Ovary (tissue), 9 donors: ENCODE results near the gene BAG3. TPM values are rescaled to one million over a fixed set of nuclear protein-coding genes. Genes with fewer than 3 reads are reported as not detected.

Experiments used
- DNase-seq, 5 donors: peaks; one replicate each; pipeline ENCODE4 v3.0.0-alpha.2; 2019 to 2020
- H3K27ac ChIP-seq, 2 donors: fragments of 200-600 bp; one replicate each; pipeline versions ENCODE4 v1.5.1 to v1.8.0; 2019 to 2022
- H3K27me3 ChIP-seq: fragments of 200-600 bp; one replicate; pipeline ENCODE4 v1.8.0; 2022
- H3K36me3 ChIP-seq: fragments of 200-600 bp; sonication (generic); one replicate; pipeline ENCODE4 v1.5.1; 2019
- H3K4me1 ChIP-seq: one replicate; pipeline ENCODE4 v1.8.1; 2013; ENCODE audit warnings: mild to moderate bottlenecking, moderate library complexity; ENCODE audit not compliant: insufficient read depth
- H3K4me3 ChIP-seq: fragments of 200-600 bp; sonication (generic); one replicate; pipeline ENCODE4 v1.5.1; 2017
- H3K9me3 ChIP-seq, 2 donors: fragments of 200-600 bp in 1 of 2; sonication (generic) in 1 of 2; one replicate each; pipeline versions ENCODE4 v1.5.1 to v1.8.1; 2013 to 2019; ENCODE audit warnings: mild to moderate bottlenecking in 1 of 2, moderate library complexity in 1 of 2
- EP300 ChIP-seq: sonication (generic); formaldehyde crosslinking; IDR thresholded peaks from one replicate; pipeline ENCODE4 v1.6.1; 2017; ENCODE audit warnings: antibody characterized with exemption
- POLR2A ChIP-seq: fragments of 450-650 bp; IDR thresholded peaks from one replicate; pipeline ENCODE4 v1.6.1; 2017; ENCODE audit warnings: antibody characterized with exemption, mild to moderate bottlenecking, moderate library complexity
- WGBS, 3 donors: extraction: QIAGEN DNeasy Blood & Tissue Kit in 1 of 3; methylation state at CpG; one replicate each; pipeline versions ENCODE4 v1.1.5 to v1.1.7; 2013 to 2017; 5-methylcytosine and 5-hydroxymethylcytosine counted together
- intact Hi-C, 4 donors: fragments of 100-400 bp; cut with DNase I; formaldehyde crosslinking; loops; one replicate each; pipeline versions ENCODE4 v1.11.0 to v1.15.1; 2022 to 2023
- polyA plus RNA-seq, 2 donors: library from polyadenylated mRNA; stranded (reverse); fragments of 200-250 nt in 1 of 2; fragments of 350-450 nt in 1 of 2; fragmentation: Illumina TruSeq in 1 of 2; extraction: RNeasy Lipid Tissue Mini Kit (QIAGEN cat#74804) in 1 of 2; gene quantifications; one replicate each; pipeline ENCODE4 v1.2.3, GENCODE V29; 2013 to 2014
- total RNA-seq, 7 donors: library from RNA; depleted of rRNA in 2 of 7; stranded (reverse); fragments of >200 nt in 2 of 7; fragmentation: NEBNext Ultra II Directional in 3 of 7; extraction: Animal tissue kit (Norgen Biotek cat#: 25700) in 3 of 7; gene quantifications; one replicate each; pipeline versions ENCODE4 v1.1.0 to v1.2.4, GENCODE V29; 2016 to 2023
- TF ChIP-seq, protein P1 (sequence below), 3 donors: fragments of 450-650 bp in 2 of 3; fragments of 200-600 bp in 1 of 3; IDR thresholded peaks; one replicate each; pipeline versions ENCODE4 v1.5.1 to v1.8.0; 2016 to 2022; ENCODE audit warnings: antibody characterized with exemption in 3 of 3, mild to moderate bottlenecking in 1 of 3
- donor health status: DM: no; HTN: no; CAD: no; lungs with moderate emphysema.
- donor health status: DM: no; HTN: no; CAD: no.
- donor health status: Bipolar disorder and iron deficiency.
- donor health status: DM: yes; HTN: yes; CAD: no.
- donor health status: DM: no; HTN: no; CAD: no.
- donor health status: DM: yes; HTN: yes; CAD: no.

BAG3 gene
- total and polyA plus RNA-seq, 9 donors: 13.7 to 33.5 (median 26.9) TPM

GRCh38 chr10:119670717-119671116 lies 19.5 kb downstream of the BAG3 start:
- no peaks in the 10 kb centered on the region for H3K27me3 ChIP-seq
- WGBS, 3 donors: 74 to 85% (median 83%) methylated on average over 3 of the region's 3 CpGs
- peaks cover 13% of the 10 kb centered on the region for H3K4me1 ChIP-seq
- DNase-seq: no peak
- intact Hi-C loops: no loop called here
- H3K27ac ChIP-seq: no peak overlapping the region
- no peak overlapping the region for H3K4me3 ChIP-seq
- H3K36me3 ChIP-seq: no peaks in the 10 kb centered on the region
- TF ChIP-seq EP300 (no peak), POLR2A (no peak)
- TF ChIP-seq, protein P1, sequence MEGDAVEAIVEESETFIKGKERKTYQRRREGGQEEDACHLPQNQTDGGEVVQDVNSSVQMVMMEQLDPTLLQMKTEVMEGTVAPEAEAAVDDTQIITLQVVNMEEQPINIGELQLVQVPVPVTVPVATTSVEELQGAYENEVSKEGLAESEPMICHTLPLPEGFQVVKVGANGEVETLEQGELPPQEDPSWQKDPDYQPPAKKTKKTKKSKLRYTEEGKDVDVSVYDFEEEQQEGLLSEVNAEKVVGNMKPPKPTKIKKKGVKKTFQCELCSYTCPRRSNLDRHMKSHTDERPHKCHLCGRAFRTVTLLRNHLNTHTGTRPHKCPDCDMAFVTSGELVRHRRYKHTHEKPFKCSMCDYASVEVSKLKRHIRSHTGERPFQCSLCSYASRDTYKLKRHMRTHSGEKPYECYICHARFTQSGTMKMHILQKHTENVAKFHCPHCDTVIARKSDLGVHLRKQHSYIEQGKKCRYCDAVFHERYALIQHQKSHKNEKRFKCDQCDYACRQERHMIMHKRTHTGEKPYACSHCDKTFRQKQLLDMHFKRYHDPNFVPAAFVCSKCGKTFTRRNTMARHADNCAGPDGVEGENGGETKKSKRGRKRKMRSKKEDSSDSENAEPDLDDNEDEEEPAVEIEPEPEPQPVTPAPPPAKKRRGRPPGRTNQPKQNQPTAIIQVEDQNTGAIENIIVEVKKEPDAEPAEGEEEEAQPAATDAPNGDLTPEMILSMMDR (IDR thresholded peaks at IDR 0.05): no peak
- no peaks in the 10 kb centered on the region for H3K9me3 ChIP-seq

GRCh38 chr10:119671381-119671780 lies 20.2 kb downstream of the BAG3 start:
- no peaks in the 10 kb centered on the region for H3K9me3 ChIP-seq
- H3K36me3 ChIP-seq: no peaks in the 10 kb centered on the region
- intact Hi-C loops: no loop called here
- DNase-seq: no peak
- no peak overlapping the region for H3K4me3 ChIP-seq
- H3K4me1 ChIP-seq: peaks cover 8% of the 10 kb centered on the region
- WGBS, 3 donors: 79 to 84% (median 80%) methylated on average over 4 of the region's 4 CpGs
- TF ChIP-seq EP300 (no peak), POLR2A (no peak)
- TF ChIP-seq, protein P1 (IDR thresholded peaks at IDR 0.05): no peak
- no peak overlapping the region for H3K27ac ChIP-seq
- H3K27me3 ChIP-seq: no peaks in the 10 kb centered on the region

DNA sequence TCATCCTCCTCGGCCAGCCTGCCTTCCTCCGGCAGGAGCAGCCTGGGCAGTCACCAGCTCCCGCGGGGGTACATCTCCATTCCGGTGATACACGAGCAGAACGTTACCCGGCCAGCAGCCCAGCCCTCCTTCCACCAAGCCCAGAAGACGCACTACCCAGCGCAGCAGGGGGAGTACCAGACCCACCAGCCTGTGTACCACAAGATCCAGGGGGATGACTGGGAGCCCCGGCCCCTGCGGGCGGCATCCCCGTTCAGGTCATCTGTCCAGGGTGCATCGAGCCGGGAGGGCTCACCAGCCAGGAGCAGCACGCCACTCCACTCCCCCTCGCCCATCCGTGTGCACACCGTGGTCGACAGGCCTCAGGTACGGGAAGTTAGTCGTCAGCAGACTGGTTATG lies 21.1 kb downstream of the BAG3 start:
- no peak for DNase-seq
- no peaks in the 10 kb centered on the region for H3K36me3 ChIP-seq
- WGBS, 3 donors: 91% methylated on average over 23 of the region's 23 CpGs
- H3K27me3 ChIP-seq: no peaks in the 10 kb centered on the region
- no peaks in the 10 kb centered on the region for H3K9me3 ChIP-seq
- no peak overlapping the region for H3K27ac ChIP-seq
- TF ChIP-seq, protein P1 (IDR thresholded peaks at IDR 0.05): no peak
- TF ChIP-seq EP300: no peak
- no peak for TF ChIP-seq POLR2A
- intact Hi-C loops: no loop called here
- no peak overlapping the region for H3K4me3 ChIP-seq
- H3K4me1 ChIP-seq: peaks cover 8% of the 10 kb centered on the region

GRCh38 chr10:119673271-119673670 lies 22.1 kb downstream of the BAG3 start:
- H3K9me3 ChIP-seq: no peaks in the 10 kb centered on the region
- no peaks in the 10 kb centered on the region for H3K36me3 ChIP-seq
- no peaks in the 10 kb centered on the region for H3K27me3 ChIP-seq
- H3K27ac ChIP-seq: no peak overlapping the region
- intact Hi-C loops: no loop called here
- 69 to 82% (median 80%) methylated on average over 4 of the region's 4 CpGs for WGBS, 3 donors
- no peak for DNase-seq
- H3K4me1 ChIP-seq: no peaks in the 10 kb centered on the region
- no peak overlapping the region for H3K4me3 ChIP-seq
- TF ChIP-seq EP300 (no peak), POLR2A (no peak)
- TF ChIP-seq, protein P1 (IDR thresholded peaks at IDR 0.05): no peak
